Central memory CD4-positive, alpha-beta T cell (primary cell): ENCODE measurements around the gene NOL7.

Source experiments
- DNase-seq: peaks from one replicate; pipeline ENCODE4 v3.0.0; 2022
- total RNA-seq, 3 experiments: gene quantifications; one replicate each; lab custom pipeline; 2026; lab: John Stamatoyannopoulos, UW

NOL7 gene
- 49.8 to 224 (median 73.3) reads per million in 3 experiments for total RNA-seq

- peak; percentile 97 for DNase-seq
Observed at GRCh38 chr6:13614926-13615791, at the start of gene NOL7. TSS of gene NOL7 (plus strand) at chr6:13615335. CDS start at chr6:13615359, 24 bp downstream.

GRCh38 chr6:13565921-13566320, 49.2 kb upstream of the NOL7 start:
- no peak for DNase-seq

- no peak for DNase-seq
Observed at GRCh38 chr6:13566500-13566899, 48.6 kb upstream of the NOL7 start.

GRCh38 chr6:13568970-13569369, 46.2 kb upstream of the NOL7 start:
- DNase-seq, result no peak

GRCh38 chr6:13572240-13572639, 42.9 kb upstream of the NOL7 start:
- DNase-seq, result no peak

GRCh38 chr6:13572951-13573654, 42.0 kb upstream of the NOL7 start:
- DNase-seq, result no peak

- no peak for DNase-seq
Observed at GRCh38 chr6:13573669-13574110, 41.4 kb upstream of the NOL7 start.

- peak; percentile 95 for DNase-seq
Observed at GRCh38 chr6:13574149-13574570, 41.0 kb upstream of the NOL7 start.

- peak; percentile 75 for DNase-seq
Observed at GRCh38 chr6:13574571-13575376, 40.4 kb upstream of the NOL7 start, which contains the start of gene SIRT5. TSS of gene SIRT5 (plus strand) at chr6:13574601. CDS start at chr6:13584111, 9,510 bp downstream.

- DNase-seq, result no peak
Observed at GRCh38 chr6:13575377-13575775, 39.8 kb upstream of the NOL7 start.

- DNase-seq, result no peak
Observed at GRCh38 chr6:13576017-13576416, 39.1 kb upstream of the NOL7 start.

GRCh38 chr6:13577926-13578325, 37.2 kb upstream of the NOL7 start:
- DNase-seq, result no peak

GRCh38 chr6:13579911-13580310, 35.2 kb upstream of the NOL7 start:
- no peak for DNase-seq

GRCh38 chr6:13581700-13582229, 33.4 kb upstream of the NOL7 start:
- no peak for DNase-seq

- no peak for DNase-seq
Observed at GRCh38 chr6:13586603-13587542, 28.3 kb upstream of the NOL7 start.

GRCh38 chr6:13589801-13590200, 25.3 kb upstream of the NOL7 start:
- no peak for DNase-seq

GRCh38 chr6:13590574-13591153, 24.5 kb upstream of the NOL7 start:
- DNase-seq, result no peak

GRCh38 chr6:13591205-13591921, 23.8 kb upstream of the NOL7 start:
- DNase-seq, result no peak

- DNase-seq, result no peak
Observed at GRCh38 chr6:13593103-13593502, 22.0 kb upstream of the NOL7 start.

GRCh38 chr6:13593720-13594119, 21.4 kb upstream of the NOL7 start:
- DNase-seq, result no peak
